Calu3 (cell line): Measurements from ENCODE around the gene SARM1. TPM values are rescaled to one million over a fixed set of nuclear protein-coding genes. Genes with fewer than 3 reads are reported as not detected.

Source experiments
- BruUV-seq: library from RNA; stranded (reverse); fragments of 400-500 nt; replicated peaks from 2 replicates; lab custom pipeline; 2021; lab: Mats Ljungman, UMichigan
- CTCF ChIA-PET: fragments of 300-600 bp; sonication (Branson Sonifier 250); formaldehyde crosslinking; loops from one replicate; lab custom pipeline; 2022; ENCODE audit warnings: antibody characterized with exemption; lab: Charles Lee
- DNase-seq: peaks from one replicate; pipeline ENCODE4 v3.0.0; 2022
- H3K27ac Mint-ChIP-seq: one replicate; pipeline ENCODE4 v1.8.0; 2022; ENCODE audit warnings: mixed read lengths; ENCODE audit not compliant: unreplicated experiment
- H3K27me3 Mint-ChIP-seq: one replicate; pipeline ENCODE4 v1.8.0; 2022; ENCODE audit warnings: mixed read lengths; ENCODE audit not compliant: unreplicated experiment
- H3K36me3 Mint-ChIP-seq: one replicate; pipeline ENCODE4 v1.8.0; 2022; ENCODE audit warnings: mild to moderate bottlenecking, moderate library complexity, mixed read lengths; ENCODE audit not compliant: insufficient read depth, unreplicated experiment
- H3K4me1 Mint-ChIP-seq: one replicate; pipeline ENCODE4 v1.8.0; 2022; ENCODE audit warnings: mild to moderate bottlenecking, low read depth, mixed read lengths; ENCODE audit not compliant: unreplicated experiment
- H3K4me3 Mint-ChIP-seq: one replicate; pipeline ENCODE4 v1.8.0; 2022; ENCODE audit warnings: mild to moderate bottlenecking, low read depth, moderate library complexity, mixed read lengths; ENCODE audit not compliant: unreplicated experiment
- H3K9me3 Mint-ChIP-seq: one replicate; pipeline ENCODE4 v1.8.0; 2022; ENCODE audit warnings: low read depth, mixed read lengths; ENCODE audit not compliant: unreplicated experiment
- CTCF ChIP-seq: fragments of 200-600 bp; IDR thresholded peaks from one replicate; pipeline ENCODE4 v1.8.0; 2022; ENCODE audit warnings: antibody characterized with exemption; ENCODE audit not compliant: unreplicated experiment
- intact Hi-C: fragments of 100-400 bp; cut with micrococcal nuclease; formaldehyde crosslinking; loops from one replicate; pipeline ENCODE4 v1.10.0; 2022; ENCODE audit not compliant: unreplicated experiment
- total RNA-seq: library from RNA; stranded (reverse); gene quantifications from 2 replicates; pipeline ENCODE4 v1.2.3, GENCODE V29; 2022

Gene SARM1
- total RNA-seq, 1 experiment from 2014 or later, result 8.1 TPM

- intact Hi-C loops, result no loop called here
- Mint-ChIP-seq H3K9me3 (no peaks in the 10 kb centered on the region), H3K36me3 (peaks cover 16% of the 10 kb centered on the region), H3K4me1 (peaks cover 14% of the 10 kb centered on the region), H3K4me3 (no peak overlapping the region), H3K27ac (no peak overlapping the region), H3K27me3 (no peaks in the 10 kb centered on the region)
- BruUV-seq, result no TSS peak
- CTCF ChIA-PET, result interaction anchor here (0.6 kb wide), 1 partner anchor 15 kb away, joined by 3 read pairs; no protein-coding TSS in a partner anchor
- no peak for TF ChIP-seq CTCF
- no peak for DNase-seq
Measured at GRCh38 chr17:28366605-28367004, 4.9 kb upstream of the SARM1 start.

GRCh38 chr17:28367641-28368305, 3.7 kb upstream of the SARM1 start:
- TF ChIP-seq CTCF, result no peak
- no TSS peak for BruUV-seq
- peaks cover 1% of the 10 kb centered on the region for H3K27me3 Mint-ChIP-seq
- intact Hi-C loops, result no loop called here
- H3K4me3 Mint-ChIP-seq, result no peak overlapping the region
- CTCF ChIA-PET, result interaction anchor here (1.0 kb wide), 1 partner anchor 21 kb away, joined by 3 read pairs; no protein-coding TSS in a partner anchor
- H3K27ac Mint-ChIP-seq, result no peak overlapping the region
- H3K9me3 Mint-ChIP-seq, result no peaks in the 10 kb centered on the region
- H3K4me1 Mint-ChIP-seq, result peaks cover 14% of the 10 kb centered on the region
- no peak for DNase-seq
- H3K36me3 Mint-ChIP-seq, result peaks cover 20% of the 10 kb centered on the region

GRCh38 chr17:28368306-28368831, 3.1 kb upstream of the SARM1 start:
- CTCF ChIA-PET, result interaction anchor here (1.0 kb wide), 1 partner anchor 22 kb away, joined by 3 read pairs; no protein-coding TSS in a partner anchor
- H3K27ac Mint-ChIP-seq, result no peak overlapping the region
- TF ChIP-seq CTCF, result no peak
- H3K9me3 Mint-ChIP-seq, result no peaks in the 10 kb centered on the region
- no peak overlapping the region for H3K4me3 Mint-ChIP-seq
- no peak for DNase-seq
- no TSS peak for BruUV-seq
- peaks cover 22% of the 10 kb centered on the region for H3K36me3 Mint-ChIP-seq
- intact Hi-C loops, result no loop called here
- H3K27me3 Mint-ChIP-seq, result peaks cover 7% of the 10 kb centered on the region
- H3K4me1 Mint-ChIP-seq, result peaks cover 14% of the 10 kb centered on the region

- intact Hi-C loops, result no loop called here
- peaks cover 12% of the 10 kb centered on the region for H3K27me3 Mint-ChIP-seq
- H3K36me3 Mint-ChIP-seq, result peaks cover 16% of the 10 kb centered on the region
- TF ChIP-seq CTCF, result no peak
- no peak overlapping the region for H3K27ac Mint-ChIP-seq
- CTCF ChIA-PET, result no interaction called here
- no peak for DNase-seq
- peaks cover 14% of the 10 kb centered on the region for H3K4me1 Mint-ChIP-seq
- no peaks in the 10 kb centered on the region for H3K9me3 Mint-ChIP-seq
- no peak overlapping the region for H3K4me3 Mint-ChIP-seq
- no TSS peak for BruUV-seq
Measured at GRCh38 chr17:28368915-28369683, 2.4 kb upstream of the SARM1 start.
